ENCODE measurements around the gene ARSB.
"Not testable (repeated sequence)": the region's sequence is repeated elsewhere in the genome, so short reads cannot be mapped to it uniquely, and the experiment has no call there.

ARSB gene

GRCh38 chr5:78893940-78894677 lies 91.0 kb downstream of the ARSB start:
- Histone ChIP-seq H3K27me3 (replicated peaks; ENCODE audit: control insufficient read depth, insufficient read depth, low read length) (no peaks in the 10 kb centered on the region), H3K36me3 (ENCODE audit: control insufficient read depth, insufficient read depth, low read length, severe bottlenecking) (no peaks in the 10 kb centered on the region), H3K4me3 (ENCODE audit: low read length) (no peak overlapping the region), H3K4me1 (ENCODE audit: control insufficient read depth, insufficient read depth, low read length) (peaks cover 25% of the 10 kb centered on the region), H3K9ac (ENCODE audit: low read length) (no peak overlapping the region), H3K9me3 (ENCODE audit: control insufficient read depth, low read length) (peaks cover 2% of the 10 kb centered on the region)
- DNase-seq (ENCODE audit: low read depth): no peak

GRCh38 chr5:78890667-78891379 lies 94.3 kb downstream of the ARSB start:
- Histone ChIP-seq H3K27me3 (replicated peaks; ENCODE audit: control insufficient read depth, insufficient read depth, low read length) (no peaks in the 10 kb centered on the region), H3K4me3 (ENCODE audit: low read length) (no peak overlapping the region), H3K4me1 (ENCODE audit: control insufficient read depth, insufficient read depth, low read length) (peaks cover 29% of the 10 kb centered on the region), H3K9me3 (ENCODE audit: control insufficient read depth, low read length) (no peaks in the 10 kb centered on the region), H3K36me3 (ENCODE audit: control insufficient read depth, insufficient read depth, low read length, severe bottlenecking) (no peaks in the 10 kb centered on the region), H3K9ac (ENCODE audit: low read length) (no peak overlapping the region)
- DNase-seq (ENCODE audit: low read depth): no peak

- Histone ChIP-seq H3K9me3 (ENCODE audit: control insufficient read depth, low read length) (no peaks in the 10 kb centered on the region), H3K4me3 (ENCODE audit: low read length) (peak overlapping the region; percentile 35), H3K9ac (ENCODE audit: low read length) (no peak overlapping the region), H3K36me3 (ENCODE audit: control insufficient read depth, insufficient read depth, low read length, severe bottlenecking) (no peaks in the 10 kb centered on the region), H3K4me1 (ENCODE audit: control insufficient read depth, insufficient read depth, low read length) (peaks cover 22% of the 10 kb centered on the region), H3K27me3 (replicated peaks; ENCODE audit: control insufficient read depth, insufficient read depth, low read length) (no peaks in the 10 kb centered on the region)
- peak; percentile 31 for DNase-seq (ENCODE audit: low read depth)
Measured at GRCh38 chr5:78889369-78890140, 95.6 kb downstream of the ARSB start.

- H3K27me3 ChIP-seq (replicated peaks; ENCODE audit: control insufficient read depth, insufficient read depth, low read length): no peaks in the 10 kb centered on the region
- DNase-seq (ENCODE audit: low read depth): no peak
- H3K36me3 ChIP-seq (ENCODE audit: control insufficient read depth, insufficient read depth, low read length, severe bottlenecking): peaks cover 3% of the 10 kb centered on the region
- no peak overlapping the region for H3K4me3 ChIP-seq (ENCODE audit: low read length)
- H3K4me1 ChIP-seq (ENCODE audit: control insufficient read depth, insufficient read depth, low read length): peaks cover 22% of the 10 kb centered on the region
- no peaks in the 10 kb centered on the region for H3K9me3 ChIP-seq (ENCODE audit: control insufficient read depth, low read length)
- H3K9ac ChIP-seq (ENCODE audit: low read length): no peak overlapping the region
Measured at GRCh38 chr5:78888580-78889368, 96.3 kb downstream of the ARSB start.

- Histone ChIP-seq H3K4me3 (ENCODE audit: low read length) (no peak overlapping the region), H3K4me1 (ENCODE audit: control insufficient read depth, insufficient read depth, low read length) (peaks cover 22% of the 10 kb centered on the region), H3K36me3 (ENCODE audit: control insufficient read depth, insufficient read depth, low read length, severe bottlenecking) (peaks cover 3% of the 10 kb centered on the region), H3K9me3 (ENCODE audit: control insufficient read depth, low read length) (no peaks in the 10 kb centered on the region), H3K9ac (ENCODE audit: low read length) (no peak overlapping the region), H3K27me3 (replicated peaks; ENCODE audit: control insufficient read depth, insufficient read depth, low read length) (no peaks in the 10 kb centered on the region)
- DNase-seq (ENCODE audit: low read depth): no peak
Measured at GRCh38 chr5:78887384-78888118, 97.6 kb downstream of the ARSB start.

GRCh38 chr5:78886341-78887230 lies 98.5 kb downstream of the ARSB start:
- Histone ChIP-seq H3K27me3 (replicated peaks; ENCODE audit: control insufficient read depth, insufficient read depth, low read length) (no peaks in the 10 kb centered on the region), H3K9me3 (ENCODE audit: control insufficient read depth, low read length) (no peaks in the 10 kb centered on the region), H3K4me1 (ENCODE audit: control insufficient read depth, insufficient read depth, low read length) (peaks cover 22% of the 10 kb centered on the region), H3K9ac (ENCODE audit: low read length) (no peak overlapping the region), H3K36me3 (ENCODE audit: control insufficient read depth, insufficient read depth, low read length, severe bottlenecking) (peaks cover 3% of the 10 kb centered on the region), H3K4me3 (ENCODE audit: low read length) (no peak overlapping the region)
- DNase-seq (ENCODE audit: low read depth): peak; percentile 59

GRCh38 chr5:78881884-78882283 lies 103.2 kb downstream of the ARSB start:
- Histone ChIP-seq H3K4me1 (ENCODE audit: control insufficient read depth, insufficient read depth, low read length) (no peaks in the 10 kb centered on the region), H3K4me3 (ENCODE audit: low read length) (no peak overlapping the region), H3K9ac (ENCODE audit: low read length) (no peak overlapping the region), H3K36me3 (ENCODE audit: control insufficient read depth, insufficient read depth, low read length, severe bottlenecking) (peaks cover 3% of the 10 kb centered on the region), H3K9me3 (ENCODE audit: control insufficient read depth, low read length) (no peaks in the 10 kb centered on the region), H3K27me3 (replicated peaks; ENCODE audit: control insufficient read depth, insufficient read depth, low read length) (no peaks in the 10 kb centered on the region)
- no peak for DNase-seq (ENCODE audit: low read depth)

- no peak for DNase-seq (ENCODE audit: low read depth)
- no peaks in the 10 kb centered on the region for H3K4me1 ChIP-seq (ENCODE audit: control insufficient read depth, insufficient read depth, low read length)
- no peak overlapping the region for H3K9ac ChIP-seq (ENCODE audit: low read length)
- no peaks in the 10 kb centered on the region for H3K9me3 ChIP-seq (ENCODE audit: control insufficient read depth, low read length)
- H3K4me3 ChIP-seq (ENCODE audit: low read length): no peak overlapping the region
- no peaks in the 10 kb centered on the region for H3K27me3 ChIP-seq (replicated peaks; ENCODE audit: control insufficient read depth, insufficient read depth, low read length)
- peaks cover 3% of the 10 kb centered on the region for H3K36me3 ChIP-seq (ENCODE audit: control insufficient read depth, insufficient read depth, low read length, severe bottlenecking)
Measured at GRCh38 chr5:78879516-78879915, 105.6 kb downstream of the ARSB start.

- not testable (repeated sequence) for H3K27me3 ChIP-seq (replicated peaks; ENCODE audit: control insufficient read depth, insufficient read depth, low read length); DNase-seq (ENCODE audit: low read depth); H3K9me3 ChIP-seq (ENCODE audit: control insufficient read depth, low read length); H3K36me3 ChIP-seq (ENCODE audit: control insufficient read depth, insufficient read depth, low read length, severe bottlenecking); H3K9ac ChIP-seq (ENCODE audit: low read length); H3K4me1 ChIP-seq (ENCODE audit: control insufficient read depth, insufficient read depth, low read length); H3K4me3 ChIP-seq (ENCODE audit: low read length)
Measured at GRCh38 chr5:78866076-78866475, 119.0 kb downstream of the ARSB start.

- peaks cover 5% of the 10 kb centered on the region for H3K4me1 ChIP-seq (ENCODE audit: control insufficient read depth, insufficient read depth, low read length)
- no peak overlapping the region for H3K4me3 ChIP-seq (ENCODE audit: low read length)
- no peak overlapping the region for H3K9ac ChIP-seq (ENCODE audit: low read length)
- H3K27me3 ChIP-seq (replicated peaks; ENCODE audit: control insufficient read depth, insufficient read depth, low read length): no peaks in the 10 kb centered on the region
- no peaks in the 10 kb centered on the region for H3K9me3 ChIP-seq (ENCODE audit: control insufficient read depth, low read length)
- no peaks in the 10 kb centered on the region for H3K36me3 ChIP-seq (ENCODE audit: control insufficient read depth, insufficient read depth, low read length, severe bottlenecking)
- DNase-seq (ENCODE audit: low read depth): peak; percentile 1
Measured at GRCh38 chr5:78858364-78858763, 126.7 kb downstream of the ARSB start.
